Non-pigmented ciliary epithelial cell (primary cell): ENCODE measurements around the gene UBE2D1.

Experiments
- DNase-seq: peaks from one replicate; pipeline ENCODE4 v3.0.0-alpha.2; 2010; ENCODE audit warnings: low read depth

The UBE2D1 gene

DNA sequence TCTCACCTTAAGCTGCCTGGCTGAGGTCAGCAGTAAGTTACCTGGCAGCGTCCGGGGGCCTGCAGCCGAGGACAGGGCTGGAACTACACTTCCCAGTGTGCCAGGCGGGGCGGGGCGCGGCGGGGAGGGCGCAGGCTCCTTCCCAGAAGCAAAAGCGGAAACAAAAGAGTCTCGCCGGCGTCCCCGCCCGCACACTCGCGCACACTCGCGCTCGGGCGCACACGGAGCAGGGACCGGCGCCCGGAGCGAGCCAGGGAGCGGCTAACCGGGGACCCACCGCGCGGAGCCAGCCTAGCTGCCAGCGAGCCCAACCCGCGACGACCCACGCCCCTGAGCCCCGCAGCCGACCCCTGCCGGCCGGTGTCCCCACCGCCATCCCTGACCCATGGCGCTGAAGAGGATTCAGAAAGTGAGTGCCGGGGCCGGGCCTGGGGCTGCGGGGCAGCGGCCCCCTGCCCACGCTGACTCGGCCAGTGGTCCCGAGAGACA is at the start of gene UBE2D1:
Gene UBE2D1, plus strand, starts transcription at position 190 of the 489 bp plus-strand sequence. Its CDS starts 196 bp downstream, at position 386.
- DNase-seq, result no peak

DNA sequence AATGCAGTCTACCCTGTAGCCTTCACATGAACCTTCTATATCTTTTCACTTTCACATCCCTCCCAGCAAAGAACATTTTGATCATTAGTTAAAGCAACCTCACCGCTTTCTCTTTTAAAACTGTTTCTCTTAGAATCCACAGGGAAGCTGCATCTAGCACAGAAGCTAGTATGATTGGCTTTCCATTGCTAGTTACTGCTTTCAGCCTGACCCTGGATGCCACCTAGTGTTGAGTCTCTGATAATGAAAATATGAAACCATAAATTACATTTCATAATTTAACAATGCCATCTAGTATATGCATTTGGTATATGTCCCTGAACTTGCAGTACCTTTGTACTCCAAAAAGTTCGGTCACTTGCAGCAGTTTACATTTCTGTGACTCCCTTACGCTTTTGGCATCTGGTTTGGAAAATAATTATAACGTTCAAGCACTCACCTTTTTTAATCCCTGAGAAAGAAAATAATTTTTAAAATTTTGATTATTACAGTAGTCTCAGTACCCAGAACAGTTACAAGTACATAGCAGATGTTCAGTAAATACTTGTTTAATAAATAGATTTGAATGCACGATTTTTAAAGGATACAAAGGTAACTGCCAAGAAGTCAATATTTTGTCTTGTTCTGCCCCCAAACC is 43.1 kb upstream of the UBE2D1 start:
- no peak for DNase-seq

DNA sequence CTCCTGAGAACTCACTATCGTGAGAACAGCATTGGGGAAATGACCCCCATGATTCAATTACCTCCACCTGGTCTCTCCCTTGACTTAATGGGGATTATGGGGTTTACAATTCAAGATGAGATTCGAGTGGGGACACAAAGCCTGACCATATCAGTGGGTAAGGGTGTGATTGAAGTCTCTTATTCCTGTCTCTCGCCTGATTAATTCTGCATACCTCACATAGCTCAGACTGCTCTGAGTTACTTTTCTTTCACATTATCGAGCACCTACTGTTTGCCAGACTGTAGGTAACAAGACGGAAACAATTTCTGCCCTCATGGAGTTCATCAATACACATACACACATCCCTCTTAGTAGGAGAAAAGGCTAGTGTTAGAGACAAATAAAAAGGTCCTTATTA is 40.8 kb upstream of the UBE2D1 start:
- no peak for DNase-seq

DNA sequence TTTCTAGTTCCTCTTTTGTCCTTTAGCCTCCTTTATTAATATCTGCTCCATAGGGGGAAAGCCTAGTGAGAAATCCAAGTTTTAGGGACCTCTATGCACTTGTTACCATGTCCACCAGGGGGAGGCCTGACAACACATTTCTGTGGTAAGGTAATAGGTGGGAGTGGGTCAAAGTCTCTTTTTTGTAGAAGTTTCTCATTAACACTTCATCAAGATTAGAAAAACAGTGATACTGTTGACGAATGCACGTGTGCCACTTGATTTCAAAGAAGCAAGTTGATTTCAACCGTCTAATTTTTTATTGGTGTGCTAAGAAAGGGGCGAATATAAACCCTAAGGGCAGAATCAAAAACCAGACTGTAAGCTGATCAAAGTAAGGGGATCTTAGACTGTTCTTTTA is 35.2 kb upstream of the UBE2D1 start:
- DNase-seq, result no peak

DNA sequence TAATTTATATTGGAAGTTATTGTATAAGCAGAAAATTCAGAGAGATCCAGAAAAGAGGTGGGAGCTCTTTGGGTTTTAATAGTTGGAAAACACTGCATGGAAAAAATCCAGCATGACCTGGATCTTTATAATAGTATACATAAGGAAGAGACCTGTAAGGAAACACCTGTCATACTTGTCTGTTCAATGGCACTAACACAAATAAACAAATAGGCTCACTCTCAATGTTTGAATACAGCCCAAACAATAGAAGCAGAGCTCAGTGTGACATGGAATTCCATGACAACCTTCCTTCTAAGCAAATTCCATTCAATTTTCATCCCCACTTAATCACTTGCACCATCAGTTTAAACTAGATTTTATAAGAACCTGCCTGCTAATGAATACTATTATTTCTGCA is 34.1 kb upstream of the UBE2D1 start:
- DNase-seq, result no peak

DNA sequence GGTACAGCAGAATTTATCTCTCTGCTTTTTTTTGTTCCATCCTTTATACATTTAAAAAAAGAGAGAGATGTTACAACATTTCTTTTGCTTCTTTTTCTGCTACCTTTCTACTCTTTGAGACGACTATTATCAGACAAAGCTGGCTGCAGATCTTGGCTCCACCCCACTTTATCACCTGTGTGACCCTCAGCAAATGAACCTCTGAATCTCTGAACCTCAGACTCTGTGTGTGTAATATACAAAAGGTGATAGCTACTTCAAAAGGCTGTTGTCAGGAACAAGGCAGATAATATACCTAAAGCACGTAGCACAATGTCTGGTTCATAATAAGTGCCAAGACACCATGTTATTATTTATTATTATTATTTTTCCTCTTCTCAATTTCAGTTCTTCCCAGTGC is 32.6 kb upstream of the UBE2D1 start:
- DNase-seq, result no peak

DNA sequence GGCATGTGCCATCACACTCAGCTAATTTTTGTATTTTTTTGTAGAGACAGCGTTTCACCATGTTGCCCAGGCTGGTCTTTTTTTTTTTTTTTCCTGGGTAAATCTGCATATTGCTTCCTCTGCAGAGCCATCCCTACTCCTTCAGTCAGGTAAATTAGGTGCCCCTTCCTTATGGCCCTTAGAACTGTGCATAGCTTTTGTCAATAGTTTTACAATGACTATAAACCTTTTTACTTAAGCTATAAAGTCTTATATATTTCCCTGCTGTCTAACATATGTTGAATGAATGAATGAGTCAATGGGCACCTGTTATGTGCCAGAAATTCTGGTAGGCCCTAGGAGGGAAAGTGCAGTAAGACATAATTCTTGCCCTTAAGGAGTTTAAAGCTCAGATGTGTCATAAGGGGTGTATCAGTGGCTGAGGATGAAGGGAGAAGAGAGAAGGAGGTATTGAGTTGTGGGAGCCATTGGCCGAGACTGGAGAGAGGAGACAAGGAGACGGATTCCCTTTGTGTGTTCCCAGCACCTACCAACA is 30.6 kb upstream of the UBE2D1 start:
- no peak for DNase-seq

DNA sequence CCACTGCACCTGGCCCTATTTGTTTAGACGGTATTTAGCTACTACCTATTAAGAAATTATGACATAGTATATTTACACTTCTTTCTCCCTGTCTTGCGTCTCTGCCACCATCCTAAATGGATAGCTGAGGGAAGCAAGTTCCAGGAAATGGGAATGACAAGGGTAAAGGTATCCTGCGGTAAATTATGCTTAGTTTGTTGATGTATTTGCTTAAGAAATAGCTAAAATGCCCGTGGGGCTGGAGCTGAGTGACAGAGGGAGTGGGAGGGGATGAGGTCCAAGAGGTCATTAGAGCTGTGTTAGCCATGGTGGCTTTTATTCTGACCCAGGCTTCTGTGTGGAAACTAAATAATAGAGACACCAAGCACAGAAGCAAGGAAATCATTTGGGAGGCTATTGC is 29.0 kb upstream of the UBE2D1 start:
- no peak for DNase-seq

DNA sequence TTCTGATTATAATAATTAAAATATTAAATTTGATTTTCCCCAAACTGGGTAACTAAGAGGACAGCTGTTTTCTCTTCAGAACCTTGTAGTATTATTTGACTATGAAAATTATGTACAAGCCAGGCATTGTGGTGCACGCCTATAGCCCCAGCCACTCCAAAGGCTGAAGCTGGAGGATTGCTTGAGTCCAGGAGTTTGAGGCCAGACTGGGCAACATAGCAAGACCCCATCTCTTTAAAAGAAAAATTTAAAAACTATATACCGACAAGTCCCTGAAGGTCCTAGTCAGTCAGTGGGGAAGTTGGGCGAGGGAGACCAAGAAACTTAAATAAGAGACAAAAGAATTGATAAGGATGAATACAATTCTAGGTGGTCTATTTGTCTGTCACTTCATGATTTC is 27.1 kb upstream of the UBE2D1 start:
- no peak for DNase-seq

DNA sequence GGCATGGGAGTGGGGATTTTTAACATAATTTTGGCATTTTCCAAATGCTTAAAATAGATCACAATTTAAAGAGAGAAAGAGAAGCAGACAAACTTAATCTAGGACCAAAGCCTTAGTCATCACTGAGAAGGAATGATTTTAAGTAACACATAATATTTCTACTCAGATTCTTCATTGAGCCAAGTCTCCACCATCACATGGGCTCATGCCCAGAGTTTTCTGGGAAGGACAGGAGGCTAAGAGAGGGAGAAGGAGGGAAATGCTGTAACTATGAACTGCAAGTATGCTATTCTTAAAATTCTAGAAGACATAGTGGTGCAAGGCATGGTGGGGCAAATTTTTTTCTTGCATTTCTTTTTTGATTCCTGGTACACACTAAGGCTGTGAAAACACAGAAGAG is 23.8 kb upstream of the UBE2D1 start:
- no peak for DNase-seq

DNA sequence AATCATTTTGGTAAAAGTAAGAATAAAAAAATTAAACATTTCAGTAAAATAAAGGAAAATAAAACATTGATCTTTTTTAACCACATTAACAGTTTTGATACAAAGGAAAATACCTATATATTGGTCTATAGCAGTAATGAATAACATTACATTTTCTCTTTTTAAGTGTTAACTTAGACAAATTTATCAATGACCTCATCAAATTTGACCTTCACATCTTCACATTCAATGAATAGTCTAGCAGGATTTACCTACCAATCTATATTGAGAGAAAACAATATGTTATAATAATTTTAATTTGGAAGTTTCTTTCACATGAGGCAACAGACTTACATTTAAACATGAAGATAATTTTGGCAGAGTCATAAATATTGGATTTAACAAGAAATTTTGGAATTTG is 17.9 kb upstream of the UBE2D1 start:
- DNase-seq, result no peak

DNA sequence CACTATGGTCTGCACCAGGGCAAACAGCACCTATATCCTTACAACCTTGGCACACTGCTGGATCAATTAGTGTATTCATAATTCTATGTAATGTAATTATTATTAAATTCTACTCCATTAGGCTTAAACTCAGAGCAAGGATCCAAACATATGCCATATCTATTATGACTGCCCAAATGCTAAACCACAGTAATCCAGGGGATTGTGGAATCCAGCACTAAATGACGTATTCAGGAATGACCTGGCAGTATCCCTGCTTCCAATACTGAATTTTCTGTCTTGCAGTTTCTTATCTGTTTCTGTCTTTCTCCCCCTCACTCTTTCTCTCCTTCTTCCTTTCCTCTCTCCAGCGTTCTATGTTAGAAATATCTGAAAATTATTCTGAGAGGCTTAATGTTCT is 16.5 kb upstream of the UBE2D1 start:
- DNase-seq, result no peak

DNA sequence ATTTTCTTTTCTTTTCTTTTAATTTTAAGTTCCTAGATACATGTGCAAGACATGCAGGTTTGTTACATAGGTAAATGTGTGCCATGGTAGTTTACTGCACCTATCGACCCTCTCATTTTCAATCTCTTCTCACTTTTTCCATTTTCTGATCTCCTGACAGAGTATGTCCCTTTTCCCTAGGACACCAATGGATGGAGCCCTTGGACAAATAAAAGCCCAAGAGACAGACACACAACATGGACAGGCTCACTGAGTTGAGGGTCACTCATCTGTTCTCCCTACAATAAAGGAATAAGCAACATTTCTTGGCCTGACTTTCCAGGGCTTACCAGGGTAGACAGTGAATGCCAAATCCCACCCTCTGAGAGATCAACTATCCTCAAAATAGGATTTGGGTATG is 15.2 kb upstream of the UBE2D1 start:
- no peak for DNase-seq

DNA sequence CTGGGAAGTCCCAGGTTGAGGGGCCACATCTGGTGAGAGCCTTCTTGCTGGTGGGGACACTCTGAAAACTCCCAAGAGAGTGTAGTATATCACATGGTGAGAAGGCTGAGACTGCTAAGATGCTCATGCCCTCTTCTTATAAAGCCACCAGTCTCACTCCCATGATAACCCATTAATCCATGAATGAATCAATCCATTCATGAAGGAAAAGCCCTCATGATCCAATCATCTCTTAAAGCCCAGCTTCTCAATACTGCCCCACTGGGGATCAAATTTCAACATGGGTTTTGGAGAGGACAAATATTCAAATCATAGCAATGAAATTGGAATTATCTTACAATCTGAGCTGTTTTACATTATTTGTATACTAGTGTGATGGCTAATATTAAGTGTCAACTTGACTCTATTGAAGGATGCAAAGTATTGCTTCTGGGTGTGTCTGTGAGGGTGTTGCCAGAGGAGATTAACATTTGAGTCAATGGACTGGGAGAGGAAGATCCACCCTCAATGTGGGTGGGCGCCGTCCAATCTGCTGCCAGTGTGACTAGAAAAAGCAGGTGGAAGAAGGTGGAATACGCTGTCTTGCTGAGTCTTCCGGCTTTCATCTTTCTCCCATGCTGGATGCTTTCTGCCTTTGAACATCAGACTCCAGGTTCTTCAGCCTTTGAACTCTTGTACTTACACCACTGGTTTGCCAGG is 14.3 kb upstream of the UBE2D1 start:
- no peak for DNase-seq

DNA sequence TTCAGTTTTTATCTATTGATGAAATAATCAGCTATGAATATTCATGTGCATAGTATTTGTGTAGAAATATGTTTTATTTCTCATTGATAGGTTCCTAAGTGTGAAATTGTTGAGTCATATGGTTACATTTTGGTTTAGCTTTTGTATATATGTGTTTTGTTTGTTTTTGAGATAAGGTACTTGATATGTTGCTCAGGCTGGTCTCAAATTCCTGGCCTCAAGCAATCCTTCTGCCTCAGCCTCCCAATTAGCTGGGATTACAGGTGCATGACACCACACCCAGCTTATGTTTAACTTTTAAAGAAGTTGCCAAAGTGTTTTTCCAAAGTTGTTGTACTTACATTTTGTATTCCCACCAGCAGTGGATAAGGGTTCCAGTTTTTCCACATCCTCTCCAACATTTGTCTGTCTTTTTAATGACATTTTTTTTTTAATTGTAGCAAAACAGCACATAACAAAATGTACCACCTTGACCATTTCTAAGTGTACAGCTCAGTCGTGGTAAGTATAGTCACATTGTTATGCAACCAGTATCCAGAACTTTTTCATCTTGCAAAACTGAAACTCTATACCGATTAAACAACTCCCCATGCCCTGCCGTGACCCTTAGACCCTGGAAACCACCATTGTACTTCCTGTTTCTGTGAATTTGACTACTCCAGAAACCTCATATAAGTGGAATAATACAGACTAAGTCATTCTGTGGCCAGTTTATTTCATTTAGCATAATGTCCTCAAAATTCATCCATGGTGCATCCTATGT is 12.6 kb upstream of the UBE2D1 start:
- DNase-seq, result no peak

DNA sequence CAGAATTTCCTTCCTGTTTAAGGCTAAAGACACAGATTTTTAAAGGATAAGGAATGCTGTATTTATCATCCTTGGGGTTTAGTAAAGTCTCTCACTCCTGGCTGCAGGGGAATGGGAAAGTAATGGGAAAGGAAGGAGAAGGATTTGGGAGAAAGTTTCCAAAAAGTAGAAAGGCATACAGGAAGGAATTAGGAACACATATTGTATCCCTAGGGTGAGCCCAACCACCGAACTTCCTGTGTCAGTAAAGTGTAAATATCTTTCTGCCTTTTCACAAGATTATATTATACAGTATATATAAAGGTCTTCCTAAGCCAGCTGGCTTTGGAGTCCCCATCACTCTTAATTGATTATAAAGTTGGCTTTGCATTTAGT is 12.0 kb upstream of the UBE2D1 start:
- no peak for DNase-seq

DNA sequence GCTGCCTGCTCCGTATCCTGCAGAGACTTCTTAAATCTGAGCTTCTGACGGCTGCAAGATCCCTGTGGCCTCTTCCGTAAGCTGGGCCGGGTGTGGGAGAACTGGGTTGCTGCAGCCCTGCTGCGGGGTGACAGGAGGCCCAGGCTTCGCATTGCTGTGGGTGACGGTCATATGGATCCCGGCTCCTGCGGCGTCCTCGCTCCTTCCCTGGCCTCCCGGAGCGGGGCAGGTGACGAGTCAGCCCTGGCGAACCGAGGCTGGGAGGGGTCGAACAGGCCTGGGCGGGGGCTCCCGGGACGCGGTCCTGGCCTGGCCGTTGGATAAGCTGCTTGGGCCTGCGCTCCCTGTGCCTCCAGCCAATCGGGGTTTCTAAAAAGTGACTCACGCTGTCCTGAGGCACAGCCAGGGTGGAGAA is 7.8 kb upstream of the UBE2D1 start:
- no peak for DNase-seq

DNA sequence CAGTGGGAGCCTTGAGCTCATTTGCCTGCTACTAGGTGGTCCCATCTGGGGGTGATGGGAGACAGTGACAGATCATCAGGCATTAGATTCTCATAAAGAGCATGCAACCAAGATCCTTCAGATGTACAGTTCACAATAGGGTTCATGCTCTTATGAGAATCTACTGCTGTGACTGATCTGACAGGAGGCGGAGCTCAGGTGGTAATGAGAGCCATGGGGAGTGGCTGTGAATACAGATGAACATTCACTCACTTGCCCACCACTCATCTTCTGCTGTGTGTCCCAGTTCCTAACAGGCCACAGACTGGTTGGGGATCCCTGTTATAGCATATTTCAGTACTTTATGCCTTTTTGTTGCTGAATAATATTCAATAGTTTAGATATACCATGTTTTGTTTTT is 6.6 kb upstream of the UBE2D1 start:
- no peak for DNase-seq

DNA sequence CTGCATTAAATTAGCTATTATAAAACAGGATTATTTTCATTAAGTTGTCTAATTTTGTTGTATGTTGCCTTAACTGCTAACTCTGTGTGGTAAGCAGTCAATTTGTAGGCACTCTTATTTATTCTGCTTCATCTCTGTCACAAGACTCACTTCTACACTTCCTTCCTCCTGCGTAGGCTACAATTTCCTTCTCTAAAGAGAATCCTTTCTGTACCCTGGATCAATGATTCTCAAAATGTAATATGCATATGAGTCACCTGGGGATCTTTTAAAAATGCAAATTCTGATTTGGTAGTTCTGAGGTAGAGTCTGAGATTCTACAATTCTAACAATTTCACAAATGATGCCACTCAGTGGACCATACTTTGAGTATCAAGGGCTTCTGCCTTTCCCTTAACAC is 4.4 kb upstream of the UBE2D1 start:
- no peak for DNase-seq

DNA sequence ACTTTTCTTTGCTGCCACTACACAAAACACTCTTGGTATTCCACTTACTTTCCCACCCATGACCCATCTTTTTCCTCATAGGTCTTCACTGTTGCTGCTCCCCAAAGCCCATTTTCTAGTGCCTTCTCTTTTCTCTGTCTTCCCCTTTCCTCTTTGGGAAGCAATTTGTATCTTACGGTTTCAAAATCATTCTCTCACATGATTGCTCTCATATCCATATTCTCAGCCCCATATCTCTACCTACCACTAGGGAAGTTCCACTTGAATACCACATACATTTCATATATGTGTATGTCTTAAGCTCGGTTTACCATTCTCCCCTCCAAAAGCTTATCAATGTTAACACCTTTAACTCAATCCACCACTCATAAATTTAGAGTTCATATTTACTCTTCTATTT is 3.2 kb upstream of the UBE2D1 start:
- DNase-seq, result no peak

DNA sequence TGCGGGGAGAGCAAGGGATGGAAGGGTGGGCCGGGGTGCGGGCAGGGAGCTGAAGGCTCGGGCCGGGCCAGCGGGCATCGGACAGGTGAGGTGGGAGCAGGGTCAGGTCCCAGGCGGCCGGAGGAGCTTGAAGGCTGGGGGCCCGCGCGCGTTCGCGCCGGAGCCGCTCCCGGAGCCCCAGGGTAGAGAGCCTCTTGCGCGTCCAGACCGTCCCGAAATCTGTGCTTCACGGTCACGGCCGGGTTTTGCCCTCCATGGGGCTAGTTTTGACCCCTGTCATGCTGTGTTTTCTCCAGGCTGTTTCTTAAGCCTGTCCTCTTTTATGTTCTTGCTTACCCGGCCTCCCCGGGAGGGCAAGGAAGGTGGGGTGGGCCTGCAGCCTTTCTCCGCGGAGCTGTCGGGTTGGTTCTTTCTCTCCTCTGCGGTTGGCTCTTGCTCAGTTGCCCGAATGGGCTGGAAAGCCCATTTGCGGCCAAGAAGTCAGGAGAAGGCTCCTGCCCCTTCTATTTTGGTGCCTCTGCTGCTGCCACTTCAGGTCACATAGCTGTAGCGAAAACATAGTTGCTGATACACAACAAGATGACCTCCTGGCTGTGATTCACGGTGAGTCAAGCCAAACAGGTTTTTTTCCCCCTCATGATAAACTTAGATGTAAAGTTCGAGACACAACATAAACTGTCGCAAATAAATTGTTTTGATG is 650 bp downstream of the UBE2D1 start:
- DNase-seq, result no peak

DNA sequence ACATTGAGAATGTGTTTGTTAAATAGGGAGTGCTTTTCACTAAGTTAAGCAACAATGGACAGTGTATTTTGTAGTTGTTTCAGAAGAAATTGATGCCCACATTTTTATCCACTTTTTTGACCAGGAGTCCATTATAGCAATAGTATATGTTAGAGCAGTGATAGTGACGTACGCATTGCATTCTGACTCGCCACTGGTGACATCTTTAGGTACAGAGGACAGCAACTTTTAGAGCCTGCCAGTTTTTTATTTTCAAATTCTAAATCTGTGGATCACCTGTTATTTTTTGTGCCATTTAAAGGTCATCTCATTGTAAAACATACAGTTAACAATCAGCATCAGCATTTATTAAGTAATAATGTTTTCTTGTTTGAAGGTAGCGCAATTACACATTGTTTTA is 1.4 kb downstream of the UBE2D1 start:
- DNase-seq, result no peak
